RPMI7951 (cell line): ENCODE measurements around the gene KIF6. TPM values are rescaled to one million over a fixed set of nuclear protein-coding genes. Genes with fewer than 3 reads are reported as not detected.

Experiments
- DNase-seq: peaks from one replicate; pipeline ENCODE4 v3.0.0-alpha.2; 2012; ENCODE audit warnings: low read depth
- total RNA-seq: library from RNA; depleted of rRNA; stranded (reverse); fragments of >200 nt; shearing (Covaris generic); gene quantifications from 2 replicates; pipeline ENCODE4 v1.2.3, GENCODE V29; 2014

KIF6 gene
- total RNA-seq, 1 experiment from 2014 or later = 2.6 TPM

DNA sequence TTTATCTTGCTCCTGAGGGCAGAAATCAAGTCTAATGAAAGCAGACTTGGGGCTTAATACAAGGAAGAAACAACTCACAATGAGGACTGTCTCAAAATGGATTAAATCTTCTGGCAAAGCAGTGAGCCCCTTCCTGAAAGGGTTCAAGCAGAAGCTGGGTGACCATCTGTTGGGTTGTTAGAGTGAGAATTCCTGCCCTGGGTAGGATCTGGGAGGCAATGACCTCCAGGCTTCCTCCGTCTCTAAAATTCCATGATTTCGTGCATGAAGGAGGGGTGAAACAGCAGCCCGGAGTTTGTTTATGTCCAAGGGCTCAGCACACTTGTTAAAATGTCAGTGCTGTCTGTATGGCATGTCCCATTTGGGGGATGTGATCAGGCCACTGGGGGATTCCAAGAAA, 338.7 kb downstream of the KIF6 start:
- no peak for DNase-seq

DNA sequence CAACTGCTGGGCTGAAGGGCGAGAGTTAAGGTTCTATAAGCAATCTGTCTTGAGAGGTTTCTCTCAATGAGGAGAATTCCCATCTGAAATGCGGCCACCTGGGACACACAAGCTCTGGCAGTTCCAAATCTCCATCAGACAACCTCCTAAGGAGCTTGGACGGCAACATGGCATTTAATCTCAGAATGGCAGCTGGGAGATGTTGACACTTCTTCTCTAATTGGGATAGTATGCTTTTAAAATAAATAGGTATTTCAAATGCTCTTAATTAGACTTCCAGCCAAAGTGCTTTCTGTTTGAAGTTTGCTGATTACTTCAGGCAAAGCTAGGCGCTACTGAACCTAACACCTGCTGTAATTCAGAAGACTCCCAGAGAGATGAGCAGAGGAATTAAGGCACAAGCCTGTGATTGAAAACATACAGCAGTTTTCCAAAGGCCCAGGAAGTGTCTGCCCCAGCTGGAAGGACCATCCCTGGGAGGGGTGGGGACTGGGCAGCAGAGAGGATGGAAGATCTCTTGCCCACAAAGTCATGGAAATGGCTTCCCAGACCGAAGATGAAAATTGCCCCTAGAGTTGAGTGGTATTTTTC, 343.6 kb downstream of the KIF6 start:
- DNase-seq = no peak

DNA sequence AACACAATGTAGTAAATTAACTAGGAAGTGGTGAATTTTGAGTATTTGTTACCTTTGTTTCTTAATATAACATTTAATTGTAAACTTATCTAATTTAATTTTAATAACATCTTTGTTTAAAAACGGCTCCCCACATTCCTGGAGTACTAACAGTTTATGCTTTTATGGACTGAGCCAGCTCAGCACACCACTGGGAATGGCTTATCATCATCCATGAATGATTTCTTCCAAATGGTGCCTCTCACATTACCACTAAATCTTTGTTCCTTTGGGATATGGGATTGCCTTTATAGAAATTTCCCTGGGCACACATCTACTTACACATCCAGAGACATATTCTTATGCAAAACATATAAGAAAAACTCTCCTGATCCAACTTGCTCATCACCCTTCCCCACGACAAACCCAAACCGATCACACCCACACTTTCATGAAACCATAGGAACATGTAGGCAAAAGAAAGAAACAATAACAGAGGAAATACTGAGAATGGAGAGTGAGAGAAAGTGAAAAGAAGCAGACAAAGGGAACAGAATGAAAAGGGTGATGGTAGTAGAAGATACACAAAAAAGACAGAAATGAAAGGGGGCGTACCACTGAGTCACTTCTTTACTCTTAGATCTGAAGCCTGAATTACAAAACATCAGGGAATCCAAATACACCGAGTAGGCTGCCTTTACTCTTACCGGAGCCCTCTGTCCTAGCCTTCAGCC, 344.2 kb downstream of the KIF6 start:
- DNase-seq = no peak

DNA sequence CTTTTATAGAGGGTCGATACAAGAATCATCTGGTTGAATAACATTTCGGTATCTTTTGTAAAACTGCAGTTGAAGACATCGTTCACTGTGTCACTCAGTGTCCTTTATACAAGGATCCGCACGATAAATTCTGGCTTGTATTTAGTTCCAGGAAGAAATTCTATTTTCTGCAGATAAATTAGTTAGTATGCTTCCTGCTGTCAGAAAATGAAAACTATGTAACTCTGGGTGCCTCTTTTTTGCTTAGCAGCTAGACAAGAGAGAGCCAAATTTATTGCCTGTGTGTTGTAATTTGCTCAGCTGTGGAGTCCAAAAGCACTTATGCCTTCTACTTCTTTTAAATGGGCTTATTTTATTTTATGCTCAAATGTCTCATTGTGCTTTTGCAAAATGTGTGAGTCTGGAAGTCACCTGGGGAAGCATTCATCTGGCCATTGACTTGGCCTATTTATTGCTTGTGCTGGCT, 346.2 kb downstream of the KIF6 start:
- no peak for DNase-seq

DNA sequence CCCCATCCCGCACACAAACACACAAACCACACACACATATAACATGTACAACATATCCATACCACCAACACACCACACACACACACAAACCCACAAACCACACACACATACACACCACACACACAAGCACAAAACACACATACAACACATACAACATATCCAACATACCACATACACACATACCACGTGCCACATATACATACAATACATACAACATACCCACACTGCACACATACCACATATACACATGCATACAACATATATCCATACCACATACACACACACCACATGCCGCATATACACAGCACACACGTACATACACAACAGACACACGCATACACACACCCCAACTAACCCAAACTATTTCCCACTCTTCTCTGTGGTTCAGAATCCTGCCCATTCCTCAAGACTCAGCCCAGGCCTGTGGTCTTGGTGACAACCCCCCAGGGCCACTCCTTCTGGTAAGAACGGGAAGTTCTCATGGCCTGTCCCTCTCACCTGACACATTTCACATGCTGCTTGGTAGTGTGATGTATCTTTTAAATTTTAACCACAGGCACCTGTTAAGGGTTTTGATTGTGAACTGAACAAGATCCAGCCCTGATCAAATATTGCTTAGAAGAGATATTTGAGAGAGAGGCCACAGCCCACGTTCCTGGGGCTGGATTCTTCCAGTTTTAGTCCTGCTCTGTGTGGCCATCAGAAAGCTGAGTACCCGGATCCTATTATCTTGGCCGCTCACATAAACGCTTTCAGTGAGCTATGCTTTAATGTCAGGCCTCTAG, 346.8 kb downstream of the KIF6 start:
- DNase-seq = no peak

DNA sequence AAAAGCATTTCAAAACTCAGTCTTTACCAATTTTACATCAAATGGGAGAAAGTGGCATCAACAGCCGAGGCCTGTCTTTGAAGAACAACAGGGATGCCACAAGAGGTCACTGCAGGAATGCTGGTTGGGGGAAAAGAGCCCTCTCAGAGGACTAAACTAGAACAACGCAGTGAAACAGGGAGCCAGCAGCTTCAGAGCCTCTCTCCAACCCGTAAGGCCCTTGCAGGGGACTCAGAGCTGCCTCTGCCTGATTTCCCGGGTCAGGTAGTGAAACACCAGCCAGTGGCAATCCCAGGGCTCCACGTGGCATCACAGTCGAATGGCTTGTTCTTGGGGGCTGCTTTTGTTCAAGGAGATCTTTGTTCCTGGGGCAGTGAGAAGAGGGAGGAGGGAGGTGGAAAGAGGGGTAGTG, 347.7 kb downstream of the KIF6 start:
- DNase-seq = peak; percentile 83

DNA sequence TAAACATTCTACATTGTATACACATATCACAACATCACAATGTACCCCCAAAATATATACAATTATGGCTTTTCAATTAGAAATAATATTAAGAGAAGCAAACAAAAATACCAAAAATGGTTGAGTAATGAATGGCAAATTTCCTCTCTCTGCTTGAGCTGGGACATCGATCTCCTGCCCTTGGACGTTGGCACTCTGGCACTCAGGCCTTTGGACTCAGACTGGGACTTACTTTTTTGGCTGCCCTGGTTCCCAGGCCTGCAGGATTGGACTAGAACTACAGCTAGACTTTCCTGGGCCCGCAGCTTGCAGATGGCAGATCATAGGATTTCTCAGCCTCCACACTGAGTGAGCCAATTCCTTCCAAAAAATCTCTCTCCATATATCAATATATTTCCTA, 349.8 kb downstream of the KIF6 start:
- no peak for DNase-seq

DNA sequence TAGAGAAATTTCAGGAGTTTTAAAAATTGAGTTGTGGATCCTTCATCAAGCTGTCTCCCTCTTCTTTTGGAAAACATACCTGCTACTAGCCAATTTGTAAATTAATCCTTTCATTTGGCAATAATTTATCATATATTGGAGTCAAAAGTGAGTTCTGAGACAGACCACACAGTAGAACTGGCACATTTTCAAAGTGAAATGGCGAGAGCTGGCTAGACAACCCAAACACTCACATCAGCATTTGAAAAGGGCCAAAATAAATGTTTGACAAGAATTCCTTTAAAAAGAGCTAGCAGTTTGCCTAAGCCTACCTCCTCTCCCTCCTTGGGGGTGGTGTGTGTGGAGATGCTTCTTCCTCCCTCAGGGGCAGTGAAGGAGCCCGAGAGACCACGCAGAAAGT, 354.8 kb downstream of the KIF6 start:
- no peak for DNase-seq

DNA sequence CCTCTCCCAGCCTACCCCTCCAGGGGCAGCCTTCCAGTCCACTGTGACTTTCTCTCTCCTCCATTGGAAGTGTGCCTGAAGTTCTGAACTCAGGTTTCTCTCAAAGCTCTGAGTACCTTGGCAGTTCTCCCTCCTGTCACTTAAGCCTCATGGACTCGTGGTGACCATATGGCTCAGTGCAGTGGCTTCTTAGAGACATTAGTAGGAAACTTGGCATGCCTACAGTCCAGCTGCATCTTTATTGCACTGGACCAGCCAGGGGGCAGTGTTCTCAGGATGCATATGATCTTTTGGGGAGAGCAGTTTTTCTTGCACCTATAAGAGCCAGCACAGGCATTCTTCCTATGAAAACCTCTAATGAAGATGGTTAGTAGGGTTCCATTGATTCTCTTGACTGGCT, 355.2 kb downstream of the KIF6 start:
- no peak for DNase-seq

DNA sequence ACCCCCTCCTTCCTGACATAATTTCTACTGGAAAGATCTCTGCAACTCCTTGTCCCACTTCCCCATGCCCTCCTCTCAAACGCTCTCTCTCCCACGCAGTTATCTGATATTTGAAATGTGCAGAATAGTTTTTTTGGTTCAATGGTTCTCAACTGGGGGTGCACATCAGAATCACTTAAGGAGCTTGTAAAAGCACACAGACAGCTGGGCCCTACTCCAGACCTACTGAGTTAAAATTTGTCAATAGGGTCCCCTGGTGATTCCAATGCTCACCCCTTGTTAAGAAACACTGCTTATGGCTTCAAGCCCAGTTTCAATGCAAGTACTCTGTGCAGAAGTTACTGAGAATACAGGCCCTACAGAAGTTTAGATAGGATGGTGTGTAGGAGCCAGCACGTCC, 357.5 kb downstream of the KIF6 start:
- no peak for DNase-seq

DNA sequence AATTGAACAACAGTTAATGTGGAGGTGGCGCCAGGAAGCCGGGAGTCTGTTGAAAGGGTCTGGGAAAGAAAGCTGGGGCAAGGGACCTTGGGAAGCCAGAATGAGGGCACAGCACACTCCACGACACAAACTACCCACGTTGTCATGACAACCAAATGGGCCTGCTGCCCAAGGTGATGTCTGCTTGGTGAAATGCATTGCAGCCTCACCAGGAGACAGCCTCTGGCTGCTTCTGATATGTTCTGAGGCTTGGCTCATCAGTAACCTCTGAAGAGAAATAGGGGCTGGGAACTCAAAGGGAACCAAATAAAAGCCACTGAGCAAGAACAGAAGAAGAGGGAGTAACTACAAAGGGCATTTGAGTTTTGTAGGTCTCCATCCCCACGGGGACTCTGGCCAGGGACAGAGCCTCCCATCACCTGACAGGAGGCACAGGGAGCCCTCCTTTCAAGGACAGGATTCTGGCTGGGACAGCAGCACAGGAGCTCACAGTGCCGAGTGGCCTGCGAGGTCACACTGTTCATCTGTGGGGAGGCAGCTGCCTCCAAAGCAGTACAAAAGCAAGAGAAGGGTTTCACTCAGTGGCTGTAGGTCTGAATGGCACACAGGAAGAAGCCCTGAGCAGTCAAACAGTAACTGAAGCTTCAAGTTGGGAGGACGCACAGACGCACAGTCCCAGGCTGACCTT, 358.1 kb downstream of the KIF6 start:
- peak; percentile 21 for DNase-seq

DNA sequence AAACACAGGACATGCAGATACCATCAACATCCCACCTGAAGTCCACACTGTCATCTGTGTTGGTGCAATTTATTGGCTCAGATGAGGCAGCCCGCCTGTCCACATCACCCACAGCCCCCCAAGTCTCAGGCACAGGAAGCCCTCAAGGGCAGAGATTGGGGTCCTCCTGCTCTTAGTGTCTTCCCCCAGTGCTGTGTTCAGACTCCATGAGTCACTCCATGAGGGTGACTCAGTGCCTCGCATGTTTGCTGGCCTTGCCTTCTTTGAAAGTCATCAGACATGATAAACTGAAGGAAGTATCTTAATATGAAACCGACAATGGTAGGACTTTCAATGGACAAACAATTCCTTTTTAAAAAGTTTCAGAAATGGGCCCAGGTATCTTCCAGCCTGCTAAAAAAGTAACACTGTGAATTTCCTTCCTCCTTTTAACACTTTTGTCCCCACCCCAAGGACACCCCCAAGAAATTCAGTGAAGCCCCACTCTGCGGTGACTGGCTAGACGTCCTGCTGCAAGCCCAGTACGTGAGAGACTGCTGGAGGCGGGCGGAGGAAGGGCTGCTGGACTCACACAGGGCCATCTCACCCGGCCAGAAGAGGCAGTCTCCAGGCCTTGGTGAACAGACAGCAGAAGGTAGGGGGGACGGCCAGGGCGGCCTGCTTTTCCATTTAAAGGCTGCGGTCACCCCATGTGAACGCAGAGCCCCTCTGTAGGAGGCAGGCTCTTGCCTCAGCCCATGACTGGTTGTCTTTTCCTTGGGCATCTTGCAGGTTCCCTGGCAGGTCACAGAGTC, 359.7 kb downstream of the KIF6 start:
- DNase-seq = peak; percentile 86

DNA sequence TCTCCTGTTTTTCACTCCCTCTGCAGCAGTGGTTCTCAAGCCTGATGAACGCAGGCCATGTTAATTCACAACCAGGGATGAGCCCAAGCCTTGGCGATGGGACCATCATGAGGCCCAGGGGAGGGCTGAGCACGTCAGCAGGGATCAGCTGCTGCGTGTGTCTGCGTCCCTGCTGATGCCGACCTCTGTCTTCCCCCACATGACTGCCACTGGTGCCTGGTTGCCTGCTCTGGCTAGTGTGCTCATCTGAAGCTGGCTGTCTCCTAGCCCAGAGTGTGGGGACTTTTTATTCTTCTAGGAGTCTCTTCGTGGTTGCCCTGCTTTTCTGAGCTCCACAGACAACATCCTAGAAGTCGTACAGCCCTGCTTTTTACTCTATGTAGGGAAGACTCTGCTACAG, 361.9 kb downstream of the KIF6 start:
- DNase-seq = no peak

DNA sequence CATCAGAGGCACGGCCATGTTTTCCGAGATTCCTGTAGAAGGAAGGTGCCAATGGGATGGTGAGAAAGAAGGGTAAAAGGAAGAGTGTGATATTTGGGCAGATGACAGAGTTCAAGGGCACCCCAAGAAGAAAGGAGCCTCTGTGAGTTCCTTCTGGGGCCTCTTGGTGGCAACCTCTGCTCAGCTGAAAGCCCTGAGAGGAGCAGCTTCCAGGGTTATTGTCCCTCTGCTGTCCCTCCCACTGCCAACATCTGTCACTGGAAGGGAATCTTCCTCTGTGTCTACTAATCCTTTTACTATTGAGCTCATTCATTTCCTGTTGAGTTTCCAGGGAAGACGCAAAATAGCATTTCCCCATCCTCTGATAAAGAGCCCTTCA, 362.7 kb downstream of the KIF6 start:
- peak; percentile 72 for DNase-seq

DNA sequence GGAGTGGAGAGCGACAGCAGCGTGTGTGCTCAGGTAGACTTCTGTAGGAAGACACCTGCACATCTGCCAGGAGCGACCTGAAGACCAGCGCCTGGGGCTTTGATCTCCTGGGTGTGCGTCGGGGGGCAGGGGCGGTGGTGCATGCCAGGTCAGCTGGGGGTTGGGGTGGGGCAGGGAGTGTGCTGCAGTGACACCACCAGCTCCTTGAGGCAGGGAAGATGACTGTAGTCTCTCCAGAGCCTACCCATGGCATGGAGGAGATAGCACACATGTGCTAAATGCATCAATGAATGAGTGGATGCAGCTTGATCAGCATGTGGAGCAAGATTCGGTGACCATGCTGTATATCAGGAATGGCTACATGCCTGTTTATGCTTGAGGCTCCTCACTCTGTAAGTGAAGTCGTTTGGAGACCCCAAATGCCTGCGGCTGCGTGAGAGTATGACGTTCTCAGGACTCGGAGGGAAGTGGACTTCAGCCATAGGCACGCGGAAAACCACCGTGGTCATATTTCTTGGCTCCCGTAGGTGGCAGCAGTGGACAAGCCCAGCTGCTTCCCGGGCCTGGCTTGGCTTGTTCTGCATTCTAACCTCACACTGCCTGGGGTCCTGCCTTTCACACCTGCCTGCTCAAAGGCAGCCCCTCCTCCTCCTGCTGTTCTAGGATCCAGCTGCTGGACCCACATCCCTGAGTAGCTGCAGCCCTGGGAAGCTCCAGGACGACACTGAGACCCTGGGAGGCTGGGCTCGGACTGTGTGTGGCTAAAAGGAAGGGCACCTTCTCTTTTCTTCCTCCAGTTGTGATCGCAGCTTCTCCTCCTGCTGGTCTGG, 363.3 kb downstream of the KIF6 start:
- DNase-seq = peak; percentile 71

DNA sequence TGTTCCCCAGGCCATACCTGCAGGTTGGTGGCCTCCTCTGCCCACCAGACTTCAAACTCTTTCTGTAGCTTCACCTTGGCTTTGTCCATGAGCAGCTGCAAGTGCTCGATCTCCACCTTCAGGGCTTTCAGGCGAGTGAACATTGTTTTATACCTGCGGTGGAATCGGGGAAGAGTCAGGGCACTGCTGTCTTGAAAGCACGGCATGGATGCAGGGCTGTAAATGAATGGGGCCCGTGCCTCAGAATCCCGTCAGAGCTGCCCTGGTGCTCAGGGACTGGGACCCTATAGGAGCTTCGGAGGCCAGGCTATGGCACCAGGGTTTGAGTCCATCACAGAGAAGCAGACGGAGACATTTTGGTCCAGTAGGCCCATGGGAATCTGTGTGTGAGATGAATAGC, 364.8 kb downstream of the KIF6 start:
- no peak for DNase-seq

DNA sequence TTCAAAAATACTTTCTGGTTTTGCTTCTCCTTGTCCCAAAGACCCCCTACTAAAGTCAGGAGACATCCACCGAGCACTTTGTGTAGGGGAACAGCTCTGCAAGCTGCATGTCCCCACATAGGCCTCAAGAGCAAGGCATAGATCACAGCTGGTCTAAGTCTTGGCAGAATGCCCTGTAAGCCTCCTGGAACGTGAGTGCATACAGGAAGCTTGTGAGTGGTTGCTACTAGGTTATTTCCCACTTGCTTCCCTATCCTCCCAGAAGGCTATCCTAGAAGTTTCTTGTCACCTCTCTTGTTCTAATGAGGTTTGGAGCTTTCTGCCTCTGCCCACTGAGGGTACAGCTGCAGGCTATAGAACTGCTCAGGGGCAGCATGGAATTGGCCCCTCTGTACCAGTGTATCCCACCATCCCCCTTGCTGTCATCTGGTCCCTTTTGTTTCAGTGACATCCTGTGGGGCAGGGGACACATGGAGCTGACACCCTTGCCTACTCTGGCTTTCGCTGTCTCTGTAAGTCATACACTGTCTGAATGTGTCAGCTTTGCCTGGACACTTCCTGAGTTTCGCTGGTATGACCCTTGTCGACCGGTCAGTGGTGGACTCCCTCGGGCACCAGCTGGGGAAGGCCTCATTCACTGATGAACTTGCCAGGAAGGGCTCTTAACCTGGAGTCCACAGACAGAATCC, 367.1 kb downstream of the KIF6 start:
- peak; percentile 81 for DNase-seq

DNA sequence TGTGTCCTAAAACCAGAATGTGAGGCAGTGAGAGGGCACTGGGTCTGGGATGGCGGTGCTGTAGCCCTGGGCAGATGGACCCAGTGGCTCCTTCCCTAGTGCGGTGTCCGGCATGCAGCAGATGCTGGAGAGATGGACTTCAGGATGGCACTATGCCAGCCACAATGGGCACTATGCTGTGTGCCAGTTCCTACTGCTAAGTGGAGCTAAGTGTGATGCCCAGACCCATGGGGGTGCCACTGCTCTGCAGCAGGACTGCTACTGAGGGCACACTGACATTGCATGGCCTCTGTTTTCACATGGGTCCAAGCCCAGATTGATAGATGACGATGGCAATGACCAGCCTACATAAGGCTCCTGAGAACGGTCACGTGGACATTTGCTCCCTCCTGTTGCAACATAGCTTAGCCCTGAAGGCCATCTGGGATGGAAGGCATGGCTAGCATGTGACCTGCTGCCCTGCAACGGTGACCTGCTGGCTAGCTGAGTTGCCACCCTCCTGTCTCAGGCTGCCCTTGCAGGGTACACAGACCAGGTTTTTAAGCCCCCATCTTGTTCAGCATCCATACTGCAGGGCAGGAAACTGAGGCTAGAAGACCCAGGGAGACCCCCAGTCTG, 371.4 kb downstream of the KIF6 start:
- no peak for DNase-seq

DNA sequence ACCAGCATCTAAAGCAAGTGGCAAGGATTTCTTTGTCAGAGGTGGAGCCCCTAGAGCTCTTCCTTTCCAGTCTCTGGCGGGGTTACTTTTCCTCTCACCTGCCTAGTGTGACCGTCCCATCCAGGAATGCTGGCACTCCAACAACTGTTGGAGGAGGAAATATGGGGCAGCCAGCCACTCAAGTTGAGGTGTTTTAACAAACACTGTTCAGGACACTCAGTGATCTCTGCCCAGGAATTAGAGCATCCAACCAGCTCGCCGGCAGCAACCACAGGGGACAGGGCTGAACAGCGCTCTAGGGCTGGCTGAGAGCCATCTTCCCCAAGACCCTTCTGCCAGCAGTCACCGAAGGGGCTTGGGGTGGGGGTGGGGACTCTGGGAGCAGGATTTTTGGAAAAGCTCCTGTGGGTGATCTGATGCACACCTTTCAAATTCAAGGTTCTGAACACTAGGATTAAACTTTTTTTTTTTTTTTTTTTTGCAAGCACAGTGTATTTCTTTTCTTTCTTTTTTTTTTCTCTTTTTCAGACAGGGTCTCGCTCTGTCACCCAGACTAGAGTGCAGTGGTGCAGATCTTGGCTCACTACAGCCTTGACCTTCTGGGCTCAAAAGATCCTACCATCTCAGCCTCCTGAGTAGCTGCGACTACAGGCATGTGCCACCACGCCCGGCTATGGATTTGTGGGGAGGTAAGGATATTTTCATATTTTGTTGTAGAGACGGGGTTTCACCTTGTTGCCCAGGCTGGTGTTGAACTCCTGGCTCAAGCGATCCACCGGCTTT, 374.3 kb downstream of the KIF6 start:
- DNase-seq = no peak
